Panc1 (cell line): ENCODE measurements around the gene SSUH2. TPM values are rescaled to one million over a fixed set of nuclear protein-coding genes. Genes with fewer than 3 reads are reported as not detected.

Experiments
- ATAC-seq: fragments of 200-7000 bp; cut with Tn5 transposase; 2 replicates; pipeline ENCODE4 v1.9.1; 2020; ENCODE audit warnings: mild to moderate bottlenecking, moderate library complexity
- BruUV-seq: library from RNA; stranded (reverse); fragments of 400-500 nt; replicated peaks from 2 replicates; lab custom pipeline; 2021; lab: Mats Ljungman, UMichigan
- CTCF ChIA-PET: fragments of 300-600 bp; sonication (Branson Sonifier 250); formaldehyde crosslinking; loops from one replicate; lab custom pipeline; 2022; ENCODE audit warnings: antibody characterized with exemption; lab: Charles Lee
- POLR2A ChIA-PET: fragments of 300-600 bp; sonication (Branson Sonifier 250); formaldehyde crosslinking; loops from one replicate; lab custom pipeline; 2022; ENCODE audit warnings: antibody characterized with exemption; lab: Charles Lee
- DNase-seq: peaks from one replicate; pipeline ENCODE4 v3.0.0-alpha.2; 2010; ENCODE audit warnings: low read depth, low spot score
- H3K27ac ChIP-seq: 2 replicates; pipeline ENCODE4 v1.5.1; 2011; ENCODE audit warnings: mild to moderate bottlenecking, low read length, inconsistent platforms
- H3K27me3 ChIP-seq: fragments of 200-500 bp; sonication (Bioruptor generic); 2 replicates; pipeline ENCODE4 v1.6.0; 2014; ENCODE audit warnings: low read length, inconsistent platforms; ENCODE audit not compliant: control insufficient read depth, insufficient read depth
- H3K36me3 ChIP-seq: fragments of 200-500 bp; sonication (Bioruptor generic); 2 replicates; pipeline ENCODE4 v1.5.1; 2014; ENCODE audit warnings: inconsistent platforms, mild to moderate bottlenecking, low read length, moderate library complexity; ENCODE audit not compliant: control insufficient read depth, insufficient read depth
- H3K4me1 ChIP-seq: 2 replicates; pipeline ENCODE4 v1.5.1; 2011; ENCODE audit warnings: inconsistent platforms, mild to moderate bottlenecking, low read length, moderate library complexity; ENCODE audit not compliant: control insufficient read depth, insufficient read depth
- H3K4me3 ChIP-seq, 2 experiments: 2 replicates each; pipeline ENCODE4 v1.5.1; 2011 to 2012; ENCODE audit warnings: low read depth in 2 of 2, low read length in 2 of 2, mild to moderate bottlenecking in 2 of 2, inconsistent platforms in 1 of 2, moderate library complexity in 1 of 2
- H3K9me3 ChIP-seq: fragments of 200-500 bp; sonication (Bioruptor generic); 2 replicates; pipeline ENCODE4 v1.5.1; 2014; ENCODE audit warnings: low read depth, mild to moderate bottlenecking, inconsistent platforms, low read length, moderate library complexity; ENCODE audit not compliant: control insufficient read depth, insufficient read depth
- POLR2AphosphoS5 ChIP-seq: IDR thresholded peaks from 2 replicates; pipeline ENCODE4 v1.6.1; 2012; ENCODE audit warnings: mild to moderate bottlenecking, low read depth, low read length, moderate library complexity
- SIN3A ChIP-seq: IDR thresholded peaks from 2 replicates; pipeline ENCODE4 v1.6.1; 2012; ENCODE audit warnings: low read depth, mild to moderate bottlenecking, low read length, moderate library complexity, borderline replicate concordance; ENCODE audit not compliant: insufficient read depth
- TCF7L2 ChIP-seq: IDR thresholded peaks from 2 replicates; pipeline ENCODE4 v1.6.1; 2011; ENCODE audit warnings: mild to moderate bottlenecking, low read depth, low read length, inconsistent platforms
- in situ Hi-C: cut with HindIII; loops from 2 replicates; pipeline ENCODE4 v1.10.0; 2016; ENCODE audit warnings: low sequenced_read_pairs, low pct_unique_long_range_greater_than_20kb
- intact Hi-C: fragments of 100-400 bp; cut with micrococcal nuclease; formaldehyde crosslinking; loops from one replicate; pipeline ENCODE4 v1.10.0; 2022; ENCODE audit not compliant: unreplicated experiment
- total RNA-seq: library from RNA; stranded (reverse); gene quantifications from one replicate; pipeline ENCODE4 v1.2.1, GENCODE V29; 2021; ENCODE audit not compliant: unreplicated experiment
- TF ChIP-seq, protein P1 (sequence below), 2 experiments: IDR thresholded peaks; 2 replicates each; pipeline ENCODE4 v1.6.1; 2011 to 2012; ENCODE audit warnings: low read depth in 2 of 2, control low read depth in 1 of 2, low read length in 1 of 2, mild to moderate bottlenecking in 1 of 2, moderate library complexity in 1 of 2; ENCODE audit not compliant: insufficient read depth in 1 of 2
- TF ChIP-seq, protein P2 (sequence below): fragments of 450-650 bp; IDR thresholded peaks from 2 replicates; pipeline ENCODE4 v1.5.1; 2017; ENCODE audit warnings: mild to moderate bottlenecking

Gene SSUH2
- total RNA-seq, 1 experiment from 2014 or later = not detected

DNA sequence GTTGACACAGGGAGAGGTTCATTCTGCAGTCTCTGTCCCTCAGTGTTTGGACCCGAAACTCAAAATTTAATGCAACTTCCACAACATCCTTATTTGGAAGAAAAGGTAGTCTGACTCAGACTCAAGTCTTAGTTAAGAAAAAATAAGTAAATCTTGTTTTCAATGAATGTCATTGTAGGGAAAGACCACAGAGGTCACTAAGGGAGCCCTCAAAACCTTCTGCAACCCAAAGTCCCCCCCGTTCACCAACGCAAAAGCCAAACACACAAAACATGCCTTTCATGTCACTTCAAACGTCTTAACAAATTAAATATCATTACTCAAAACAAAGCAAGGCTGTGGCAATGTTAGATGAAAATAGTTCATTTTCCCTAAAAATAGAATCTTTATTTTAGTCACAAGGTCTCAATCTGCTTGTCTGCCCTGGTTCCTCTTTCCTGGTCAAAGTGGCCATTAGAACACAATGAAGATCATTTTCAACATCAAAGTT, 20.9 kb upstream of the SSUH2 start:
- no peaks in the 10 kb centered on the region for H3K36me3 ChIP-seq
- H3K4me1 ChIP-seq = no peaks in the 10 kb centered on the region
- H3K4me3 ChIP-seq = no peak overlapping the region
- no peaks in the 10 kb centered on the region for H3K9me3 ChIP-seq
- no peaks in the 10 kb centered on the region for H3K27me3 ChIP-seq
- H3K27ac ChIP-seq = no peak overlapping the region
- ChIA-PET POLR2A (no interaction called here), CTCF (no interaction called here)
- TF ChIP-seq POLR2AphosphoS5 = no peak
- TF ChIP-seq, protein P1, sequence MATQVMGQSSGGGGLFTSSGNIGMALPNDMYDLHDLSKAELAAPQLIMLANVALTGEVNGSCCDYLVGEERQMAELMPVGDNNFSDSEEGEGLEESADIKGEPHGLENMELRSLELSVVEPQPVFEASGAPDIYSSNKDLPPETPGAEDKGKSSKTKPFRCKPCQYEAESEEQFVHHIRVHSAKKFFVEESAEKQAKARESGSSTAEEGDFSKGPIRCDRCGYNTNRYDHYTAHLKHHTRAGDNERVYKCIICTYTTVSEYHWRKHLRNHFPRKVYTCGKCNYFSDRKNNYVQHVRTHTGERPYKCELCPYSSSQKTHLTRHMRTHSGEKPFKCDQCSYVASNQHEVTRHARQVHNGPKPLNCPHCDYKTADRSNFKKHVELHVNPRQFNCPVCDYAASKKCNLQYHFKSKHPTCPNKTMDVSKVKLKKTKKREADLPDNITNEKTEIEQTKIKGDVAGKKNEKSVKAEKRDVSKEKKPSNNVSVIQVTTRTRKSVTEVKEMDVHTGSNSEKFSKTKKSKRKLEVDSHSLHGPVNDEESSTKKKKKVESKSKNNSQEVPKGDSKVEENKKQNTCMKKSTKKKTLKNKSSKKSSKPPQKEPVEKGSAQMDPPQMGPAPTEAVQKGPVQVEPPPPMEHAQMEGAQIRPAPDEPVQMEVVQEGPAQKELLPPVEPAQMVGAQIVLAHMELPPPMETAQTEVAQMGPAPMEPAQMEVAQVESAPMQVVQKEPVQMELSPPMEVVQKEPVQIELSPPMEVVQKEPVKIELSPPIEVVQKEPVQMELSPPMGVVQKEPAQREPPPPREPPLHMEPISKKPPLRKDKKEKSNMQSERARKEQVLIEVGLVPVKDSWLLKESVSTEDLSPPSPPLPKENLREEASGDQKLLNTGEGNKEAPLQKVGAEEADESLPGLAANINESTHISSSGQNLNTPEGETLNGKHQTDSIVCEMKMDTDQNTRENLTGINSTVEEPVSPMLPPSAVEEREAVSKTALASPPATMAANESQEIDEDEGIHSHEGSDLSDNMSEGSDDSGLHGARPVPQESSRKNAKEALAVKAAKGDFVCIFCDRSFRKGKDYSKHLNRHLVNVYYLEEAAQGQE (IDR thresholded peaks at IDR 0.05; ENCODE audit: insufficient read depth in 1 of 2, low read depth in 2 of 2, low read length in 1 of 2) = no peak
- intact Hi-C loops = no loop called here
- no TSS peak for BruUV-seq
- no peak for ATAC-seq
- in situ Hi-C loops = no loop called here
- DNase-seq = no peak

DNA sequence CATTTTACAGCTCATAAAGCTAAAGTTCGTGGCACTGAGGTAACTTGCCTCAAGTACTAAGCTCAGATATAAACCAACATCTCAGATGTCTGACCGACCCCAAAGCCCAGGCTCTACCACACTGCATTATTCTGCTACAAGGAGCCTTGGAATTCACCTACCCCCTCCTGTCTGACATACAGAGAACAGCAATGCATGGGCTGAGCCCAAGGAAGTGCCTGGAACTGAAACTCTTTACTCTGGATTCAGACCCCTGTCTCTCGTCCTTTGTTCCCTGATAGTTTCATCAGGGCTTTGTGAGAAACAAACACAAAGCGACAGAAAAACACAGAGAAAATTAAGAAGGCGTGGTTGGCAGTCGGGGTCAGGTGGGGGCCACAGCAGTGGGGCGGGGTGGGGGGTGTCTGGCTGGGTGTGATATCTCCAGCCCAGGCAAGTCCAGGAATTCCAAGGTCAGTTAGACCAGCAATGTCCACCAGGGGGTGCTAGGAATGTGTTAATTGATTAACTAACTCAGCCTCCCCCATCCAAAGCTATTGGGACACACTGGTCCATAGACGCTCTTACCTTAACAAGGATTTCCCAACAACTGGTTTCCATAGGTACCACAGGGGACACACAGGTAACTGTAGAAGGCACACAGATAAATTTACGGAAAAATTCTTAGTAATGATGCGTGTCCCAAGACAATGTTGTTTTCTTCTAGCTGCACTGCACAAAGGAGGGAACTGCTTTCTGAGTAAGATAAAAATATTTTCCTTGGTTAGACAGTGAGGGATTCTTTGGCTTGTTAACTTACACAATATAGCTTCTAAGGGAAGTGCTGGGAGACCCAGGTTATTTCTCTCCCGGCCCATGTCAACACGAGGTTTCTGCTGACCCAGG, 18.8 kb upstream of the SSUH2 start:
- peak; percentile 38 for DNase-seq
- no TSS peak for BruUV-seq
- peak; percentile 82 for ATAC-seq
- Histone ChIP-seq H3K4me1 (no peaks in the 10 kb centered on the region), H3K4me3 (no peak overlapping the region), H3K36me3 (no peaks in the 10 kb centered on the region), H3K27me3 (no peaks in the 10 kb centered on the region), H3K9me3 (no peaks in the 10 kb centered on the region), H3K27ac (no peak overlapping the region)
- ChIA-PET CTCF (interaction anchor here (0.6 to 1.0 kb wide), 2 partner anchors 639 to 660 kb away, joined by 3 read pairs; no protein-coding TSS in a partner anchor), POLR2A (no interaction called here)
- in situ Hi-C loops (no loop called here), intact Hi-C loops (no loop called here)
- TF ChIP-seq, protein P2, sequence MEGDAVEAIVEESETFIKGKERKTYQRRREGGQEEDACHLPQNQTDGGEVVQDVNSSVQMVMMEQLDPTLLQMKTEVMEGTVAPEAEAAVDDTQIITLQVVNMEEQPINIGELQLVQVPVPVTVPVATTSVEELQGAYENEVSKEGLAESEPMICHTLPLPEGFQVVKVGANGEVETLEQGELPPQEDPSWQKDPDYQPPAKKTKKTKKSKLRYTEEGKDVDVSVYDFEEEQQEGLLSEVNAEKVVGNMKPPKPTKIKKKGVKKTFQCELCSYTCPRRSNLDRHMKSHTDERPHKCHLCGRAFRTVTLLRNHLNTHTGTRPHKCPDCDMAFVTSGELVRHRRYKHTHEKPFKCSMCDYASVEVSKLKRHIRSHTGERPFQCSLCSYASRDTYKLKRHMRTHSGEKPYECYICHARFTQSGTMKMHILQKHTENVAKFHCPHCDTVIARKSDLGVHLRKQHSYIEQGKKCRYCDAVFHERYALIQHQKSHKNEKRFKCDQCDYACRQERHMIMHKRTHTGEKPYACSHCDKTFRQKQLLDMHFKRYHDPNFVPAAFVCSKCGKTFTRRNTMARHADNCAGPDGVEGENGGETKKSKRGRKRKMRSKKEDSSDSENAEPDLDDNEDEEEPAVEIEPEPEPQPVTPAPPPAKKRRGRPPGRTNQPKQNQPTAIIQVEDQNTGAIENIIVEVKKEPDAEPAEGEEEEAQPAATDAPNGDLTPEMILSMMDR = peak; percentile 77
- TF ChIP-seq POLR2AphosphoS5 (no peak), TCF7L2 (no peak)

DNA sequence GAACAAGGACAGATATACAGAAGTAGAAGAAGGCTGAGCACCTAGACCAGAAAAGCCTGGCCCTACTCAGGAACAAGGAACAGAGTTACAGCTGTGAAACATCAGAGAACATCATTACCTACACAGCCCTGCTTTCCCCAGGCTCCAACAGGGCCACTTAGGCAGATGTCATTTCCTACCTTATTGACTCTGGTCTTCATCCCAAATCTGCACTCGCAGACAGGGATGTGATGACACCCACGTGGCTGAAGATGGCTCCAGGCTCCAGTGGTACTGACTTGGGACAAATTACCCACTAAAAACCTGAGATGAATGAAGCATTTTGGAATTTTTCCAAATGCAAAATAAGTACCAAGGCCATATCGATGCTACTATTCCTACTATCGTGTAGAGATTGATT, 18.0 kb upstream of the SSUH2 start:
- Histone ChIP-seq H3K9me3 (no peaks in the 10 kb centered on the region), H3K4me1 (no peaks in the 10 kb centered on the region), H3K4me3 (no peak overlapping the region), H3K27me3 (no peaks in the 10 kb centered on the region), H3K27ac (no peak overlapping the region), H3K36me3 (no peaks in the 10 kb centered on the region)
- CTCF ChIA-PET = interaction anchor here (1.0 kb wide), 1 partner anchor 640 kb away, joined by 3 read pairs; no protein-coding TSS in a partner anchor
- BruUV-seq = no TSS peak
- intact Hi-C loops = no loop called here
- no peak for DNase-seq
- in situ Hi-C loops = no loop called here
- TF ChIP-seq POLR2AphosphoS5 = no peak
- TF ChIP-seq, protein P2 = no peak
- TF ChIP-seq, protein P1 (IDR thresholded peaks at IDR 0.05; ENCODE audit: insufficient read depth in 1 of 2, low read depth in 2 of 2, low read length in 1 of 2) = no peak
- no peak for TF ChIP-seq SIN3A
- no peak for TF ChIP-seq TCF7L2
- POLR2A ChIA-PET = no interaction called here
- ATAC-seq = no peak
